Ishikawa (cell line): ENCODE data around the gene NYNRIN.

Experiments used
- CEBPB ChIP-seq: IDR thresholded peaks from 2 replicates; pipeline ENCODE4 v1.6.1; 2012
- CREB1 ChIP-seq: IDR thresholded peaks from 2 replicates; pipeline ENCODE4 v1.6.1; 2012; ENCODE audit warnings: low read depth
- EGR1 ChIP-seq: IDR thresholded peaks from 2 replicates; pipeline ENCODE4 v1.6.1; 2012
- EP300 ChIP-seq: IDR thresholded peaks from 2 replicates; pipeline ENCODE4 v1.6.1; 2012; ENCODE audit warnings: borderline replicate concordance
- FOXM1 ChIP-seq: IDR thresholded peaks from 2 replicates; pipeline ENCODE4 v1.6.1; 2012; ENCODE audit warnings: low read depth, borderline replicate concordance
- MAX ChIP-seq: IDR thresholded peaks from 2 replicates; pipeline ENCODE4 v1.6.1; 2012
- NFIC ChIP-seq: IDR thresholded peaks from 2 replicates; pipeline ENCODE4 v1.6.1; 2012
- RAD21 ChIP-seq: IDR thresholded peaks from 2 replicates; pipeline ENCODE4 v1.6.1; 2012; ENCODE audit warnings: low read depth
- TAF1 ChIP-seq: IDR thresholded peaks from 2 replicates; pipeline ENCODE4 v1.6.1; 2012; ENCODE audit warnings: low read depth, mild to moderate bottlenecking
- TCF12 ChIP-seq: IDR thresholded peaks from 2 replicates; pipeline ENCODE4 v1.6.1; 2012; ENCODE audit warnings: low read depth
- TEAD4 ChIP-seq: IDR thresholded peaks from 2 replicates; pipeline ENCODE4 v1.6.1; 2012
- USF1 ChIP-seq: IDR thresholded peaks from 2 replicates; pipeline ENCODE4 v1.6.1; 2012
- YY1 ChIP-seq: IDR thresholded peaks from 2 replicates; pipeline ENCODE4 v1.6.1; 2012; ENCODE audit warnings: low read depth
- TF ChIP-seq, protein P1 (sequence below): IDR thresholded peaks from 2 replicates; pipeline ENCODE4 v1.6.1; 2012; ENCODE audit warnings: low read depth, mild to moderate bottlenecking

DNA sequence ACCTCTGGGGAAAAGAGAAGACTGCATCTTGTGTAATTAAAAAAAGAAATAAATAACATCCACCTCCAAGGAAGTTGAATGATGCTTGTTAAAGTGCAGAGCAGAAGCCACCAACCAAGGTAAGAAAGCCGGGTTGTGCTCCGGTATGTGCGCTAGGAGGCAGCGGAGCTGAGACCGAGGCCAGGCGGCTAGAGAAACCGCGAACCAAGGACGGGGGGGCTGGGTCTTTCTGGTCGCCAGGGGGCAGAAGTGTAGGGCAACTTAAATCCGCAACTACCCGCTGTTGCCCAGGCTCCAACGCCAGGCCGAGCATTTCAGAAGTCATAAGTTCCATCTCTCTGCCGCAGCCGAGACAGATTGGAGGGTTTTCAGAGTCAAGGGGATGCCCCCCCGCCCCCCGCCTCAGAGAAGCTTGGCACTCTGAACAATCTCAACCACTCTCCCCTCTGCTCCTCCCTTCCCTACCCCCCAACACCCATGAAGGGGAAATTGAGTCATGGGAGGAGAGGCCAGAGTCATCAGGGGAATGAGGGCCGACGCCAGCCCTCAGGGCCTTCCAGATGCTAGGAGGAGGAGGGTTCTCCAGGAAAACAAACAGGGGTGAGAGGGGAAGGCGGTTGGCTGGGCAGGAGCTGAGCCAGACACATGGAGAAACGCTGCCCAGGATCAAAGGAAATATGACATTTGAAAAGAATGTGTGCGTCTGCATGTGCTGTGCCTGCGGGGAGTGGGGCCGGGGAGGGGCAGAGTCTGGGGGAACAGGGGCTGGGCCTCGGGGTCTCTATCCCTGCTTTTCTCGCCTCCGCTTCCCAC, 33.0 kb upstream of the NYNRIN start:
- no peak for TF ChIP-seq EP300
- TF ChIP-seq USF1, result no peak
- no peak for TF ChIP-seq CEBPB
- TF ChIP-seq, protein P1, sequence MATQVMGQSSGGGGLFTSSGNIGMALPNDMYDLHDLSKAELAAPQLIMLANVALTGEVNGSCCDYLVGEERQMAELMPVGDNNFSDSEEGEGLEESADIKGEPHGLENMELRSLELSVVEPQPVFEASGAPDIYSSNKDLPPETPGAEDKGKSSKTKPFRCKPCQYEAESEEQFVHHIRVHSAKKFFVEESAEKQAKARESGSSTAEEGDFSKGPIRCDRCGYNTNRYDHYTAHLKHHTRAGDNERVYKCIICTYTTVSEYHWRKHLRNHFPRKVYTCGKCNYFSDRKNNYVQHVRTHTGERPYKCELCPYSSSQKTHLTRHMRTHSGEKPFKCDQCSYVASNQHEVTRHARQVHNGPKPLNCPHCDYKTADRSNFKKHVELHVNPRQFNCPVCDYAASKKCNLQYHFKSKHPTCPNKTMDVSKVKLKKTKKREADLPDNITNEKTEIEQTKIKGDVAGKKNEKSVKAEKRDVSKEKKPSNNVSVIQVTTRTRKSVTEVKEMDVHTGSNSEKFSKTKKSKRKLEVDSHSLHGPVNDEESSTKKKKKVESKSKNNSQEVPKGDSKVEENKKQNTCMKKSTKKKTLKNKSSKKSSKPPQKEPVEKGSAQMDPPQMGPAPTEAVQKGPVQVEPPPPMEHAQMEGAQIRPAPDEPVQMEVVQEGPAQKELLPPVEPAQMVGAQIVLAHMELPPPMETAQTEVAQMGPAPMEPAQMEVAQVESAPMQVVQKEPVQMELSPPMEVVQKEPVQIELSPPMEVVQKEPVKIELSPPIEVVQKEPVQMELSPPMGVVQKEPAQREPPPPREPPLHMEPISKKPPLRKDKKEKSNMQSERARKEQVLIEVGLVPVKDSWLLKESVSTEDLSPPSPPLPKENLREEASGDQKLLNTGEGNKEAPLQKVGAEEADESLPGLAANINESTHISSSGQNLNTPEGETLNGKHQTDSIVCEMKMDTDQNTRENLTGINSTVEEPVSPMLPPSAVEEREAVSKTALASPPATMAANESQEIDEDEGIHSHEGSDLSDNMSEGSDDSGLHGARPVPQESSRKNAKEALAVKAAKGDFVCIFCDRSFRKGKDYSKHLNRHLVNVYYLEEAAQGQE, result no peak
- no peak for TF ChIP-seq FOXM1
- TF ChIP-seq TCF12, result no peak; the same call in 1 of the 2 replicates
- TF ChIP-seq MAX, result peak; percentile 2; the same call in 1 of the 2 replicates
- TF ChIP-seq TAF1, result no peak; the same call in 1 of the 2 replicates
- peak; percentile 59 for TF ChIP-seq TEAD4
- no peak; the same call in 1 of the 2 replicates for TF ChIP-seq YY1
- TF ChIP-seq EGR1, result no peak
- no peak for TF ChIP-seq CREB1
- peak; percentile 74 for TF ChIP-seq RAD21
- no peak for TF ChIP-seq NFIC
